Upper lobe of left lung (tissue), 6 donors: ENCODE measurements around the gene TMCC1. TPM values are rescaled to one million over a fixed set of nuclear protein-coding genes. Genes with fewer than 3 reads are reported as not detected.

ENCODE experiments used
- ATAC-seq, 2 donors: fragments of 200-7000 bp; cut with Tn5 transposase; one replicate each; pipeline ENCODE4 v1.9.1; 2022; ENCODE audit warnings: mild to moderate bottlenecking in 2 of 2, moderate library complexity in 2 of 2; ENCODE audit not compliant: low FRiP score in 2 of 2
- DNase-seq, 2 donors: peaks; one replicate each; pipeline ENCODE4 v3.0.0-alpha.2; 2019 to 2020
- H3K27ac ChIP-seq, 4 donors: fragments of 200-600 bp; sonication (generic); one replicate each; pipeline ENCODE4 v1.5.1; 2016 to 2019
- H3K27me3 ChIP-seq, 4 donors: fragments of 200-600 bp; sonication (generic); one replicate each; pipeline ENCODE4 v1.5.1; 2017 to 2019
- H3K36me3 ChIP-seq, 4 donors: fragments of 200-600 bp; sonication (generic); one replicate each; pipeline ENCODE4 v1.5.1; 2016 to 2019
- H3K4me1 ChIP-seq, 4 donors: fragments of 200-600 bp; sonication (generic); one replicate each; pipeline ENCODE4 v1.5.1; 2018 to 2019
- H3K4me3 ChIP-seq, 4 donors: fragments of 200-600 bp; sonication (generic); one replicate each; pipeline ENCODE4 v1.5.1; 2017 to 2019; ENCODE audit warnings: mild to moderate bottlenecking in 2 of 4, moderate library complexity in 1 of 4
- H3K9me3 ChIP-seq, 4 donors: fragments of 200-600 bp; sonication (generic); one replicate each; pipeline ENCODE4 v1.5.1; 2018 to 2019
- EP300 ChIP-seq, 4 donors: sonication (generic); formaldehyde crosslinking; IDR thresholded peaks; one replicate each; pipeline ENCODE4 v1.5.1; 2017; ENCODE audit warnings: antibody characterized with exemption in 4 of 4, control low read depth in 2 of 4
- POLR2A ChIP-seq, 4 donors: fragments of 450-650 bp; IDR thresholded peaks; one replicate each; pipeline ENCODE4 v1.5.1; 2016 to 2017; ENCODE audit warnings: antibody characterized with exemption in 4 of 4, mild to moderate bottlenecking in 2 of 4
- POLR2AphosphoS5 ChIP-seq, 2 donors: sonication (generic); formaldehyde crosslinking; IDR thresholded peaks; one replicate each; pipeline ENCODE4 v1.5.1; 2017; ENCODE audit warnings: antibody characterized with exemption in 2 of 2
- WGBS, 2 donors: methylation state at CpG; one replicate each; pipeline ENCODE4 v1.1.5; 2017 to 2018; 5-methylcytosine and 5-hydroxymethylcytosine counted together
- total RNA-seq, 6 donors: library from RNA; depleted of rRNA in 4 of 6; stranded (reverse); fragments of >200 nt in 4 of 6; gene quantifications; one replicate each; pipeline versions ENCODE4 v1.1.0 to v1.2.1, GENCODE V29; 2016 to 2021
- TF ChIP-seq, protein P1 (sequence below), 6 experiments: fragments of 450-650 bp in 4 of 6; fragments of 200-600 bp in 2 of 6; sonication (generic) in 2 of 6; IDR thresholded peaks; one replicate each; pipeline ENCODE4 v1.5.1; 2016 to 2019; ENCODE audit warnings: antibody characterized with exemption in 6 of 6
- donor health status: DM: no; HTN: no; CAD: no; lungs with moderate emphysema.
- donor health status: DM: no; HTN: yes; CAD: no; lungs with severe emphysema.

TMCC1 gene
- total RNA-seq, 6 donors from 2014 or later, result 16.9 to 39.2 (median 27.9) TPM

DNA sequence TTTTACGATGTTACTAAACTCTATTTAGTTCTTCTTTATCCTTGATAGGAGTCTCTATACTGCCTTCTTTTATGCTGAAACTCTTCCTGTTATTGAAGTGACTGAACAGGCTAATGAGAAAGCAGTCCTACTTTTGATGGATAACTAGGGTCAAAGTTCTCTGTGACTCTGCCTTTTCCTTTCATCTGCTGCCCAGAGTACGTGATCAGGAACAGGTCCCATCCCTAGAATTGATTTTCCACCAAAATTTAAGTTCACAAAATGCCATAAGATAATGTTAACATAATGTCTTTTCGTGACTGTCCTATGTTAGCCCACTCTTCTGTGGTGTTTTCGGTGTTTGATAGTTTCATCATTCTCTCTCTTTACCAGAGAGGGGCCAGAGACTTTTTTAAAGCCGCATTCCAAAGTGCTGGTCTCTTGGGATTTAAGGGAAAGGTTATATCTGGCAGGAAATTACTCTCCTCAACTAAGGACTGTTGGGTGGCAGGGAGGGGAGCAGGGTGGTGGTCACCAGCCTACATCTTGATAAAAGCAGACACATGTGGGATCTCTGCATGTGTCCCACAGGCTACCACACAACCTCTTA lies 236.8 kb downstream of the TMCC1 start:
- Histone ChIP-seq H3K36me3 (peaks cover 0 to 9% (median 0%) of the 10 kb centered on the region in 4 donors), H3K4me3 (no peak overlapping the region), H3K9me3 (no peaks in the 10 kb centered on the region), H3K4me1 (peaks cover 3 to 23% (median 19%) of the 10 kb centered on the region in 4 donors), H3K27ac (no peak overlapping the region), H3K27me3 (no peaks in the 10 kb centered on the region)
- no peak for TF ChIP-seq EP300 (IDR thresholded peaks at IDR 0.05)
- no peak for TF ChIP-seq POLR2A (IDR thresholded peaks at IDR 0.05)
- TF ChIP-seq, protein P1, sequence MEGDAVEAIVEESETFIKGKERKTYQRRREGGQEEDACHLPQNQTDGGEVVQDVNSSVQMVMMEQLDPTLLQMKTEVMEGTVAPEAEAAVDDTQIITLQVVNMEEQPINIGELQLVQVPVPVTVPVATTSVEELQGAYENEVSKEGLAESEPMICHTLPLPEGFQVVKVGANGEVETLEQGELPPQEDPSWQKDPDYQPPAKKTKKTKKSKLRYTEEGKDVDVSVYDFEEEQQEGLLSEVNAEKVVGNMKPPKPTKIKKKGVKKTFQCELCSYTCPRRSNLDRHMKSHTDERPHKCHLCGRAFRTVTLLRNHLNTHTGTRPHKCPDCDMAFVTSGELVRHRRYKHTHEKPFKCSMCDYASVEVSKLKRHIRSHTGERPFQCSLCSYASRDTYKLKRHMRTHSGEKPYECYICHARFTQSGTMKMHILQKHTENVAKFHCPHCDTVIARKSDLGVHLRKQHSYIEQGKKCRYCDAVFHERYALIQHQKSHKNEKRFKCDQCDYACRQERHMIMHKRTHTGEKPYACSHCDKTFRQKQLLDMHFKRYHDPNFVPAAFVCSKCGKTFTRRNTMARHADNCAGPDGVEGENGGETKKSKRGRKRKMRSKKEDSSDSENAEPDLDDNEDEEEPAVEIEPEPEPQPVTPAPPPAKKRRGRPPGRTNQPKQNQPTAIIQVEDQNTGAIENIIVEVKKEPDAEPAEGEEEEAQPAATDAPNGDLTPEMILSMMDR (IDR thresholded peaks at IDR 0.05), result no peak
- TF ChIP-seq POLR2AphosphoS5 (IDR thresholded peaks at IDR 0.05), result no peak
- WGBS, 2 donors, result 78 to 83% methylated on average over 5 of the region's 5 CpGs
- ATAC-seq (no peak), DNase-seq (no peak)

DNA sequence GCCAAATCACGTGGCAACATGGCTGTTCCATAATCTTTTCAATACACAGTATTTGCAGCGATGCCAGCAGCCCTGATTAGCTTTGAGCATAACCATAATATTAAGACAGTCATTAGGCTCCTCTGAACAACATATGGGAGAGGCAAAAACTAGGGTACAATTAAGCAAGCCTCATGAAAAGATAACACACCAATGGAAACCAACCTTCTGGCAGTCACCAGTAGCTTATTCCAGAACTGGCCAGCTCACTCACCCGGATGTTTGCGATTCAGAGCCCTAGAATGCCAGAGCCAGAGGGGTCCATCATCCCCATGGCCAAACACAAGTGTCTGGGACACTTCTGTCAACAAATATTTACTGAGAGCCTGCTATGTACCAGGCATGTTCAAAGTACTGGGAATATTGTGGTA lies 238.2 kb downstream of the TMCC1 start:
- TF ChIP-seq, protein P1 (IDR thresholded peaks at IDR 0.05), result no peak
- no peak for TF ChIP-seq POLR2A (IDR thresholded peaks at IDR 0.05)
- no peak for TF ChIP-seq POLR2AphosphoS5 (IDR thresholded peaks at IDR 0.05)
- no peak for TF ChIP-seq EP300 (IDR thresholded peaks at IDR 0.05)
- H3K36me3 ChIP-seq, result peaks cover 0 to 9% (median 1%) of the 10 kb centered on the region in 4 donors
- DNase-seq (no peak), ATAC-seq (no peak)
- peaks cover 7 to 34% (median 24%) of the 10 kb centered on the region in 4 donors for H3K4me1 ChIP-seq
- H3K4me3 ChIP-seq, result no peak overlapping the region
- H3K27ac ChIP-seq, result no peak overlapping the region
- WGBS, 2 donors, result 86 to 96% methylated on average over 4 of the region's 4 CpGs
- no peaks in the 10 kb centered on the region for H3K9me3 ChIP-seq
- H3K27me3 ChIP-seq, result no peaks in the 10 kb centered on the region

DNA sequence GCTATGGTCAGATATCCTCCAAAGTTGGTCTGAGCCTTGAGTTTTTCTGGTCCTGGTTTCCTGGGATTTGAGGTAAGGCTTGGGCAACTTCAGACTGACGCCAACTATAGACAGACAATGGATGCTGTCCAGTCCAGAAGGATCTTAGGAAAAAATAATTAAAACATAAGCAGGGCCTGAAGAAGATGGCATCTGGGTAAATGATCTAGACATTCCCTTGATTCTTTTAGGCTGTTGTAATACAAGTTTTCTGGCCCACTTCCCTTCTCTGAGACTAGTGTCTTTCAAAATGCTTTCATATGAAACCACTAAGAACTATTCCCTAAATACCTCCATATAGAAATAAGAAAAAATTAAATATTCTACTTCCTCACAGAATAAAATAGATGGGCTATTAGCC lies 239.4 kb downstream of the TMCC1 start:
- DNase-seq (no peak), ATAC-seq (no peak)
- no peaks in the 10 kb centered on the region for H3K27me3 ChIP-seq
- no peaks in the 10 kb centered on the region for H3K9me3 ChIP-seq
- WGBS, 2 donors, result 83 to 91% methylated on average over 1 of the region's 1 CpG
- peaks cover 13 to 42% (median 24%) of the 10 kb centered on the region in 4 donors for H3K4me1 ChIP-seq
- TF ChIP-seq, protein P1 (IDR thresholded peaks at IDR 0.05), result no peak
- no peak for TF ChIP-seq POLR2A (IDR thresholded peaks at IDR 0.05)
- TF ChIP-seq EP300 (IDR thresholded peaks at IDR 0.05), result no peak
- TF ChIP-seq POLR2AphosphoS5 (IDR thresholded peaks at IDR 0.05), result no peak
- H3K4me3 ChIP-seq, result no peak overlapping the region
- H3K36me3 ChIP-seq, result peaks cover 0 to 9% (median 1%) of the 10 kb centered on the region in 4 donors
- H3K27ac ChIP-seq, result no peak overlapping the region

DNA sequence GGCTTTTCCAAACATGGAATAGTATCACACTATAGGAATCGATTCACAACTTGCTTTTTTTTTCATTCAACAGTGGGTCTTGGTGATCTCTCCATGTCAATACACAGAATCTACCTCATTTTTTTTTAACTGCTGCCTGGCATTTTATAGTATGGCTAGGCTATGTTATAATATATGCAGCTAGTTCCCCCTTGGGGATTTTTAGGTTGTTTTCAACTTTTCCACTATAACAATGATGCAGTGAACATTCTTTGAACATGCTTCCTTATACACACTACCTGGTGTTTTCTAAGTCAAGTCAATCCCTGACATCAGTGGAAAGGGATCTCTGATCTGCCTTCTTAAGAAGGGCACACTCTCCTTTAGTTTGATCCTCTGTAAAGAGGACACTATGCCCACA lies 240.5 kb downstream of the TMCC1 start:
- DNase-seq (no peak), ATAC-seq (no peak)
- Histone ChIP-seq H3K9me3 (no peaks in the 10 kb centered on the region), H3K27ac (no peak overlapping the region), H3K4me3 (no peak overlapping the region), H3K27me3 (no peaks in the 10 kb centered on the region), H3K36me3 (peaks cover 0 to 9% (median 1%) of the 10 kb centered on the region in 4 donors), H3K4me1 (peaks cover 13 to 35% (median 19%) of the 10 kb centered on the region in 4 donors)
- TF ChIP-seq POLR2A (IDR thresholded peaks at IDR 0.05) (no peak), POLR2AphosphoS5 (IDR thresholded peaks at IDR 0.05) (no peak)
- WGBS, 2 donors, result 67 to 70% methylated on average over 1 of the region's 1 CpG

DNA sequence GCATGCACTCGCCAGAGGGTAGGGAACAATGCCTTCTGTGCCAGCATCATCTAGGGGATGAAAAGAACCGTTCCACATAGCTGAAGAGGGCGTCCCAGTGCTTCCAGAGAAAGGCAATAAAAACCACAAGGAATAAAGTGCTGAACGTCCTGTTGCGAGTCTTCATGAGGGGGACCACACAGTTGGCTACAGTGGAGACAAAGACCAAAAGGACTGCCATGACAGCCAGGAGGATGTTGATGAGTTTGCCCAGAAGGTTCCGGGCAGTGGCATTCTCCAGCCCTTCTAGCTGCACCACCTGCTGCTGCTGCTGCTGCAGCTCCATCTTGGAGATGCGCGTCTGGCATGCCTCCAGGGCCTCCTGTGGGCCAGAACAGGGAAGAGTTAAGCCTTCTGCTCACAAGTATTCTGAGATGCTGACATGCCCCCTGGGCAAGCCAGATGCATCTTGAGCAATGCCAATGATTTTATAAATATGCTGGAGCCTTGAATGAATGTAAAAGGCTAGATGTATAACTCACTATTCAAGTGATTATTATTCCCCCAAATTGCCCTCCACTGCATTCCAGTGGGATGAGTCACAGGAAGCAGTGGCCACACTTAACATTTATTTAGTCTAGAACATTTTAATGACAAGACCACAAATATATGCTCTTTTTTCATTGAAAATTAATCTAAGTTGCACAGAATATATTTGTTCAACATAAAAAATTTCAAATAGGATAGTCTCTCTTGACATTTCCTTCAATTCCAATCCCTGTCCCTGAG lies 241.9 kb downstream of the TMCC1 start:
- Histone ChIP-seq H3K9me3 (no peaks in the 10 kb centered on the region), H3K4me1 (peaks cover 10 to 26% (median 13%) of the 10 kb centered on the region in 4 donors), H3K27me3 (no peaks in the 10 kb centered on the region), H3K4me3 (no peak overlapping the region), H3K27ac (no peak overlapping the region), H3K36me3 (peaks cover 0 to 9% (median 1%) of the 10 kb centered on the region in 4 donors)
- 86 to 87% methylated on average over 7 to 8 of the region's 8 CpGs for WGBS, 2 donors
- ATAC-seq (no peak), DNase-seq (no peak)
- no peak for TF ChIP-seq POLR2AphosphoS5 (IDR thresholded peaks at IDR 0.05)
- TF ChIP-seq POLR2A (IDR thresholded peaks at IDR 0.05), result no peak
